ENCODE results near the gene KRT7.

The KRT7 gene

GRCh38 chr12:52293926-52294325, 60.9 kb downstream of the KRT7 start:
- TF ChIP-seq, protein P1, sequence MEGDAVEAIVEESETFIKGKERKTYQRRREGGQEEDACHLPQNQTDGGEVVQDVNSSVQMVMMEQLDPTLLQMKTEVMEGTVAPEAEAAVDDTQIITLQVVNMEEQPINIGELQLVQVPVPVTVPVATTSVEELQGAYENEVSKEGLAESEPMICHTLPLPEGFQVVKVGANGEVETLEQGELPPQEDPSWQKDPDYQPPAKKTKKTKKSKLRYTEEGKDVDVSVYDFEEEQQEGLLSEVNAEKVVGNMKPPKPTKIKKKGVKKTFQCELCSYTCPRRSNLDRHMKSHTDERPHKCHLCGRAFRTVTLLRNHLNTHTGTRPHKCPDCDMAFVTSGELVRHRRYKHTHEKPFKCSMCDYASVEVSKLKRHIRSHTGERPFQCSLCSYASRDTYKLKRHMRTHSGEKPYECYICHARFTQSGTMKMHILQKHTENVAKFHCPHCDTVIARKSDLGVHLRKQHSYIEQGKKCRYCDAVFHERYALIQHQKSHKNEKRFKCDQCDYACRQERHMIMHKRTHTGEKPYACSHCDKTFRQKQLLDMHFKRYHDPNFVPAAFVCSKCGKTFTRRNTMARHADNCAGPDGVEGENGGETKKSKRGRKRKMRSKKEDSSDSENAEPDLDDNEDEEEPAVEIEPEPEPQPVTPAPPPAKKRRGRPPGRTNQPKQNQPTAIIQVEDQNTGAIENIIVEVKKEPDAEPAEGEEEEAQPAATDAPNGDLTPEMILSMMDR (IDR thresholded peaks at IDR 0.05; ENCODE audit: extremely low read depth, missing control alignments), result no peak
- no peak for DNase-seq (ENCODE audit: low spot score)

DNA sequence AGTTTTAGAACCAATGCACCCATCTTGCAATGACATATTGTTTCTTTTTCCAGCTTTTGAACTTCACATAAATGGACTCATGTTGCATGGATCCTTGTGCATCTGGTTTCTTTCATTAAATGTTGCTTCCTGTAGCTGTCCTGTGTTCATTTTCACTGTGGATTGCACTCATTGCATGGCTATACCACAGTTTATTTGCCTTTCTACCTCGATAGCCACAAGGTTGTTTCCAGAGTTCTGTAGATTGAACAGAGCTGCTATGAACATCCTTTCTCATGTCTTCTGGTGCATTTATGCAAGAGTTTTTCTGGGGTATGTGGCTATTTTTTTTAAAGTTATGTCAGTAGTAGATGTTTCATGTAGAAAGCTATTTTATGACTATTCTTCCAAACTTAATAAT, 61.8 kb downstream of the KRT7 start:
- DNase-seq (ENCODE audit: low spot score), result no peak

GRCh38 chr12:52295663-52296062, 62.6 kb downstream of the KRT7 start:
- TF ChIP-seq, protein P1 (IDR thresholded peaks at IDR 0.05; ENCODE audit: extremely low read depth, missing control alignments), result no peak
- DNase-seq (ENCODE audit: low spot score), result no peak

More for the DNA sequence above, 61.8 kb downstream of the KRT7 start:
- TF ChIP-seq, protein P1 (IDR thresholded peaks at IDR 0.05; ENCODE audit: extremely low read depth, missing control alignments), result no peak

- TF ChIP-seq, protein P1 (IDR thresholded peaks at IDR 0.05; ENCODE audit: extremely low read depth, missing control alignments), result no peak
- DNase-seq (ENCODE audit: low spot score), result no peak
Observed at GRCh38 chr12:52296572-52297215, 63.7 kb downstream of the KRT7 start.

Data from GM20000 (cell line).